GM06990 (cell line): ENCODE results near the gene FAM120B.
A peak's percentile ranks its signal among the peaks of the same experiment; 100 is the strongest.

Experiments used
- DNase-seq: peaks from one replicate; pipeline ENCODE4 v3.0.0-alpha.2; 2011; ENCODE audit not compliant: insufficient read length; ENCODE audit errors: extremely low read depth
- H3K27me3 ChIP-seq: replicated peaks from 2 replicates; pipeline ENCODE4 v1.6.0; 2011; ENCODE audit warnings: low read length; ENCODE audit not compliant: control insufficient read depth, insufficient read depth
- H3K36me3 ChIP-seq: 2 replicates; pipeline ENCODE4 v1.5.1; 2011; ENCODE audit warnings: low read length; ENCODE audit not compliant: control insufficient read depth, insufficient read depth
- H3K4me3 ChIP-seq: replicated peaks from 2 replicates; pipeline ENCODE4 v1.5.1; 2011; ENCODE audit warnings: low read depth, mild to moderate bottlenecking, control low read depth, low read length
- CTCF ChIP-seq: IDR thresholded peaks from 2 replicates; pipeline ENCODE4 v1.5.1; 2011; ENCODE audit warnings: low read length, control low read depth, mild to moderate bottlenecking, inconsistent platforms; ENCODE audit not compliant: insufficient read depth, poor library complexity, severe bottlenecking

Gene FAM120B

GRCh38 chr6:170287371-170287876 is 19.1 kb upstream of the FAM120B start:
- no peak overlapping the region for H3K4me3 ChIP-seq
- no peaks in the 10 kb centered on the region; the same call in none of the 2 replicates for H3K27me3 ChIP-seq
- H3K36me3 ChIP-seq = no peaks in the 10 kb centered on the region
- TF ChIP-seq CTCF = no peak
- no peak for DNase-seq

GRCh38 chr6:170288091-170288631 is 18.4 kb upstream of the FAM120B start:
- H3K36me3 ChIP-seq = no peaks in the 10 kb centered on the region
- peaks cover 1% of the 10 kb centered on the region for H3K27me3 ChIP-seq
- no peak overlapping the region for H3K4me3 ChIP-seq
- no peak for TF ChIP-seq CTCF
- no peak for DNase-seq

GRCh38 chr6:170288852-170289179 is 17.7 kb upstream of the FAM120B start:
- H3K36me3 ChIP-seq = no peaks in the 10 kb centered on the region
- DNase-seq = no peak
- no peak for TF ChIP-seq CTCF
- peaks cover 5% of the 10 kb centered on the region for H3K27me3 ChIP-seq
- H3K4me3 ChIP-seq = peak overlapping the region; percentile 14; the same call in 1 of the 2 replicates

- Histone ChIP-seq H3K27me3 (peaks cover 7% of the 10 kb centered on the region), H3K36me3 (no peaks in the 10 kb centered on the region), H3K4me3 (peak overlapping the region; percentile 65)
- DNase-seq = no peak
- TF ChIP-seq CTCF = no peak
Observed at GRCh38 chr6:170289180-170289931, 17.2 kb upstream of the FAM120B start.

GRCh38 chr6:170289951-170290295 is 16.6 kb upstream of the FAM120B start:
- Histone ChIP-seq H3K27me3 (peaks cover 8% of the 10 kb centered on the region), H3K36me3 (no peaks in the 10 kb centered on the region), H3K4me3 (peak overlapping the region; percentile 65)
- no peak for DNase-seq
- TF ChIP-seq CTCF = no peak
